A549 (cell line): ENCODE measurements around the gene QKI.

Experiments used
- CTCF ChIP-seq: fragments of >200 bp; sonication (Bioruptor Twin); formaldehyde crosslinking; IDR thresholded peaks from 3 replicates; pipeline ENCODE4 v1.5.1; 2016
- EP300 ChIP-seq, 2 experiments: fragments of >200 bp; sonication (Bioruptor Twin); formaldehyde crosslinking; IDR thresholded peaks; 2 replicates in 1 of 2; 3 replicates in 1 of 2; pipeline ENCODE4 v1.6.1; 2016 to 2017
- JUNB ChIP-seq: fragments of >200 bp; sonication (Bioruptor Twin); formaldehyde crosslinking; IDR thresholded peaks from 2 replicates; pipeline ENCODE4 v1.6.1; 2016
- NR3C1 ChIP-seq: fragments of >200 bp; sonication (Bioruptor Twin); formaldehyde crosslinking; IDR thresholded peaks from 3 replicates; pipeline ENCODE4 v1.6.1; 2017
- POLR2A ChIP-seq: IDR thresholded peaks from 2 replicates; pipeline ENCODE4 v1.6.1; 2012; ENCODE audit warnings: mild to moderate bottlenecking, low read length
- RCOR1 ChIP-seq: fragments of 150-350 bp; IDR thresholded peaks from 2 replicates; pipeline ENCODE4 v1.6.1; 2014; ENCODE audit warnings: antibody characterized with exemption, low read length, low read depth

- no peak for TF ChIP-seq JUNB
- no peak for TF ChIP-seq CTCF
- no peak for TF ChIP-seq EP300 (IDR thresholded peaks at IDR 0.05)
- TF ChIP-seq NR3C1: no peak
- TF ChIP-seq POLR2A: no peak
- no peak for TF ChIP-seq RCOR1
Observed at GRCh38 chr6:163414946-163415619, 565 bp downstream of the QKI start.
